OCI-LY3 (cell line): ENCODE measurements around the gene PAX5.

Experiments
- EZH2phosphoT487 ChIP-seq: fragments of 200-600 bp; shearing (Covaris generic); IDR thresholded peaks from 2 replicates; pipeline ENCODE4 v1.6.1; 2018; ENCODE audit warnings: antibody characterized with exemption, mixed run types, low read depth
- TF ChIP-seq, protein P1 (sequence below): fragments of 200-600, 300-600 bp; sonication (generic); IDR thresholded peaks from 2 replicates; pipeline ENCODE4 v1.5.1; 2014; ENCODE audit warnings: antibody characterized with exemption, low read length, low read depth

DNA sequence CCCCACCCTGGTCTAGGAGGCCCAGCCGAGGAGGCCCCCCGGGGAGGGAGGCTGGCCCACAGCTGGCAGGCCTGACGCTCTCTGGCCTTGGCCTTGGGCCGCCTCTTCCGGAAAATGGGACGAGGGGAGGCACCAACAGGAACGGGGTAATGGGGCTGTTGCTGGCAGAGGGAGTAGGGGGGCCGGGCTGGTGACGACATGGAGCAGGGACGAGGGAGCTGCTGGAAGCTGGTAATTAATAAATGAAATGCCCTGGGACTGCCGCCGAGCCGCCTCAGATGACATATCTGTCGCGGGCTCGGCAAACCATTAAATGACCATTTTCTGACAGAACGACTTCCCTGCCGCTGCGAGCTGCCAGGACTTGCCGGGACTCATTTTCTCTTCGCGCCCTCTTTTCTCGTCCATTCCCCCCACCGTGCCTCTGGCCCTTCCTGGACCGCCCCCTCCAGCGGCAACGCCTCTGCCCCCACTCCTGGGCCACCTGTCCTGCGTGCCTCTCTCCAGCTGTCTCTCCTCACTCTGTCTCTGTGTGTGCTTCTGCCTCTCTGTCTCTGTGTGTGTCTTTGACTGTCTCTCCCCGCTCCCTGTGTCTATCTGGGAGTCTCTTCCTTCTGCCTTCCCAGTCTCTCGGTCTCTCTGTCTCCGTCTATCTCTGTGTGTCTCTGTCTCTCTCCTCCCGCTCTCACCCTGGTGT, 215.7 kb downstream of the PAX5 start:
- TF ChIP-seq, protein P1, sequence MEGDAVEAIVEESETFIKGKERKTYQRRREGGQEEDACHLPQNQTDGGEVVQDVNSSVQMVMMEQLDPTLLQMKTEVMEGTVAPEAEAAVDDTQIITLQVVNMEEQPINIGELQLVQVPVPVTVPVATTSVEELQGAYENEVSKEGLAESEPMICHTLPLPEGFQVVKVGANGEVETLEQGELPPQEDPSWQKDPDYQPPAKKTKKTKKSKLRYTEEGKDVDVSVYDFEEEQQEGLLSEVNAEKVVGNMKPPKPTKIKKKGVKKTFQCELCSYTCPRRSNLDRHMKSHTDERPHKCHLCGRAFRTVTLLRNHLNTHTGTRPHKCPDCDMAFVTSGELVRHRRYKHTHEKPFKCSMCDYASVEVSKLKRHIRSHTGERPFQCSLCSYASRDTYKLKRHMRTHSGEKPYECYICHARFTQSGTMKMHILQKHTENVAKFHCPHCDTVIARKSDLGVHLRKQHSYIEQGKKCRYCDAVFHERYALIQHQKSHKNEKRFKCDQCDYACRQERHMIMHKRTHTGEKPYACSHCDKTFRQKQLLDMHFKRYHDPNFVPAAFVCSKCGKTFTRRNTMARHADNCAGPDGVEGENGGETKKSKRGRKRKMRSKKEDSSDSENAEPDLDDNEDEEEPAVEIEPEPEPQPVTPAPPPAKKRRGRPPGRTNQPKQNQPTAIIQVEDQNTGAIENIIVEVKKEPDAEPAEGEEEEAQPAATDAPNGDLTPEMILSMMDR: no peak
- TF ChIP-seq EZH2phosphoT487: no peak
